Type B pancreatic cell (in vitro differentiated cells): ENCODE results near the gene UHRF2. TPM values are rescaled to one million over a fixed set of nuclear protein-coding genes. Genes with fewer than 3 reads are reported as not detected.

Source experiments
- DNase-seq: peaks from one replicate; pipeline ENCODE4 v3.0.0; 2021; ENCODE audit warnings: mixed read lengths; ENCODE audit not compliant: unreplicated experiment; ENCODE audit errors: extremely low spot score
- H3K27ac Mint-ChIP-seq: 2 replicates; pipeline ENCODE4 v1.8.0; 2021; ENCODE audit warnings: mild to moderate bottlenecking, mixed read lengths
- H3K27me3 Mint-ChIP-seq: 2 replicates; pipeline ENCODE4 v1.8.0; 2021; ENCODE audit warnings: mixed read lengths
- H3K36me3 Mint-ChIP-seq: 2 replicates; pipeline ENCODE4 v1.8.0; 2021; ENCODE audit warnings: mixed read lengths
- H3K4me1 Mint-ChIP-seq: one replicate; pipeline ENCODE4 v1.8.0; 2021; ENCODE audit warnings: mixed read lengths; ENCODE audit not compliant: unreplicated experiment
- H3K4me3 Mint-ChIP-seq: 2 replicates; pipeline ENCODE4 v1.8.0; 2021; ENCODE audit warnings: mild to moderate bottlenecking, mixed read lengths
- H3K9me3 Mint-ChIP-seq: 2 replicates; pipeline ENCODE4 v1.8.0; 2021; ENCODE audit warnings: mixed read lengths
- total RNA-seq: library from RNA; stranded (reverse); gene quantifications from 2 replicates; pipeline ENCODE4 v1.2.1, GENCODE V29; 2021; ENCODE audit warnings: low replicate concordance
- TF ChIP-seq, protein P1 (sequence below): fragments of 200-600 bp; sonication (generic); conservative IDR thresholded peaks from 2 replicates; pipeline ENCODE4 v1.5.0; 2021; ENCODE audit warnings: antibody characterized with exemption, mild to moderate bottlenecking

The UHRF2 gene
- total RNA-seq, 1 donor from 2014 or later: 61.0 TPM

GRCh38 chr9:6473151-6473550 lies 60.2 kb downstream of the UHRF2 start:
- Mint-ChIP-seq H3K27me3 (no peaks in the 10 kb centered on the region), H3K9me3 (no peaks in the 10 kb centered on the region), H3K27ac (no peak overlapping the region), H3K36me3 (peaks cover 12% of the 10 kb centered on the region), H3K4me1 (peaks cover 18% of the 10 kb centered on the region), H3K4me3 (no peak overlapping the region)
- DNase-seq: no peak
- TF ChIP-seq, protein P1, sequence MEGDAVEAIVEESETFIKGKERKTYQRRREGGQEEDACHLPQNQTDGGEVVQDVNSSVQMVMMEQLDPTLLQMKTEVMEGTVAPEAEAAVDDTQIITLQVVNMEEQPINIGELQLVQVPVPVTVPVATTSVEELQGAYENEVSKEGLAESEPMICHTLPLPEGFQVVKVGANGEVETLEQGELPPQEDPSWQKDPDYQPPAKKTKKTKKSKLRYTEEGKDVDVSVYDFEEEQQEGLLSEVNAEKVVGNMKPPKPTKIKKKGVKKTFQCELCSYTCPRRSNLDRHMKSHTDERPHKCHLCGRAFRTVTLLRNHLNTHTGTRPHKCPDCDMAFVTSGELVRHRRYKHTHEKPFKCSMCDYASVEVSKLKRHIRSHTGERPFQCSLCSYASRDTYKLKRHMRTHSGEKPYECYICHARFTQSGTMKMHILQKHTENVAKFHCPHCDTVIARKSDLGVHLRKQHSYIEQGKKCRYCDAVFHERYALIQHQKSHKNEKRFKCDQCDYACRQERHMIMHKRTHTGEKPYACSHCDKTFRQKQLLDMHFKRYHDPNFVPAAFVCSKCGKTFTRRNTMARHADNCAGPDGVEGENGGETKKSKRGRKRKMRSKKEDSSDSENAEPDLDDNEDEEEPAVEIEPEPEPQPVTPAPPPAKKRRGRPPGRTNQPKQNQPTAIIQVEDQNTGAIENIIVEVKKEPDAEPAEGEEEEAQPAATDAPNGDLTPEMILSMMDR: no peak

GRCh38 chr9:6479959-6480358 lies 67.0 kb downstream of the UHRF2 start:
- Mint-ChIP-seq H3K27ac (no peak overlapping the region), H3K4me1 (no peaks in the 10 kb centered on the region), H3K4me3 (no peak overlapping the region), H3K27me3 (no peaks in the 10 kb centered on the region), H3K9me3 (no peaks in the 10 kb centered on the region), H3K36me3 (peaks cover 12% of the 10 kb centered on the region)
- TF ChIP-seq, protein P1: no peak
- no peak for DNase-seq

DNA sequence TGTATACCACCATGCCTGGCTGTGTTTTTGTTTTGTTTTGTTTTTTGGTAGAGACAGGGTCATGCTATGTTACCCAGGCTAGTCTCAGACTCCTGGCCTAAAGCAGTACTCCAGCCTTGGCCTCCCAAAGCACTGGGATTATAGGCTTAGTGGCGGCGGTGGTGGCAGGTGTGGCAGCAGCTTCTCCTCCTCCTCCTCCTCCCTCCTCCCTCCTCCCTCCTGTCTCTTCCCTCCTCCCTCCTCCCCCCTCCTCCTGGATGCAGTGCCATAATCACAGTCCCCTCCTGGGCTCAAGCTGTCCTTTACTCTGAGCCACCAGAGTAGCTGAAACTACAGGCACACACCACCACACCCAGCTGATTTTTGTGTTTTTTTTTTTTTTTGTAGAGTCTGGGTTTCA lies 71.2 kb downstream of the UHRF2 start:
- DNase-seq: no peak
- peaks cover 16% of the 10 kb centered on the region for H3K36me3 Mint-ChIP-seq
- TF ChIP-seq, protein P1: no peak
- H3K27me3 Mint-ChIP-seq: no peaks in the 10 kb centered on the region
- no peaks in the 10 kb centered on the region for H3K4me1 Mint-ChIP-seq
- no peaks in the 10 kb centered on the region for H3K9me3 Mint-ChIP-seq
- H3K4me3 Mint-ChIP-seq: no peak overlapping the region
- no peak overlapping the region for H3K27ac Mint-ChIP-seq

GRCh38 chr9:6488395-6488794 lies 75.4 kb downstream of the UHRF2 start:
- no peaks in the 10 kb centered on the region for H3K27me3 Mint-ChIP-seq
- TF ChIP-seq, protein P1: peak; percentile 16
- H3K4me3 Mint-ChIP-seq: no peak overlapping the region
- no peaks in the 10 kb centered on the region for H3K4me1 Mint-ChIP-seq
- H3K36me3 Mint-ChIP-seq: peaks cover 17% of the 10 kb centered on the region
- DNase-seq: no peak
- H3K27ac Mint-ChIP-seq: no peak overlapping the region
- no peaks in the 10 kb centered on the region for H3K9me3 Mint-ChIP-seq

GRCh38 chr9:6489099-6489498 lies 76.1 kb downstream of the UHRF2 start:
- H3K36me3 Mint-ChIP-seq: peaks cover 17% of the 10 kb centered on the region
- no peak overlapping the region for H3K4me3 Mint-ChIP-seq
- H3K27ac Mint-ChIP-seq: no peak overlapping the region
- TF ChIP-seq, protein P1: no peak
- no peaks in the 10 kb centered on the region for H3K4me1 Mint-ChIP-seq
- no peaks in the 10 kb centered on the region for H3K9me3 Mint-ChIP-seq
- no peaks in the 10 kb centered on the region for H3K27me3 Mint-ChIP-seq
- no peak for DNase-seq

DNA sequence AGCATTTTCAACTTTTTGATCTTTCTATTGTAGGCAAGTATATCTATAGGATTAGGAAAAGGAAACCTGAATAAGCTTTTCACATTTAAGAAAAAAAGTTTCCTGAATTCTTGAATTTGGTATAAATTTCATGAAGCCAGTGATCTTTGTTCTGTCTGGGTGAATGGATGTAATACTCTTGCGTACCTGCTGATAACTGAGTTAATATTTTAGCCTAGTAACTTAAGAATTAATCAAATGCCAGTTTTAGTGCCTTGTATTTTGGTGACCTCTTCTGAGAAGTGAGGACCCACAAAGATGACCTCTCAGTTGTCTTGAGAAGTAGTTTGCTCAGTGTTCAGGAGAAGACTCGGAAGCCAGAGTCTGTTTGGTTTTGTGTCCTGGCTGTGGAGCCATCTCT lies 77.9 kb downstream of the UHRF2 start:
- Mint-ChIP-seq H3K27ac (no peak overlapping the region), H3K36me3 (peaks cover 17% of the 10 kb centered on the region), H3K4me3 (no peak overlapping the region), H3K4me1 (no peaks in the 10 kb centered on the region), H3K9me3 (no peaks in the 10 kb centered on the region), H3K27me3 (no peaks in the 10 kb centered on the region)
- no peak for DNase-seq
- TF ChIP-seq, protein P1: no peak
